ENCODE measurements around the gene SUGP1.
"Not testable (repeated sequence)": the region's sequence is repeated elsewhere in the genome, so short reads cannot be mapped to it uniquely, and the experiment has no call there.

SUGP1 gene

GRCh38 chr19:19320361-19321140 is at the start of gene SUGP1, which contains the start of gene MAU2:
TSS of gene SUGP1 (minus strand) at chr19:19320509. CDS start at chr19:19320496, 13 bp downstream.
TSS of gene MAU2 (plus strand) at chr19:19320829. CDS start at chr19:19320860, 31 bp downstream.
- DNase-seq: peak; percentile 93

GRCh38 chr19:19368087-19368486 is 47.8 kb upstream of the SUGP1 start:
- no peak for DNase-seq

GRCh38 chr19:19366434-19367396 is 46.4 kb upstream of the SUGP1 start:
- peak; percentile 70 for DNase-seq

- DNase-seq: no peak
These were observed 41.8 kb upstream of the SUGP1 start for GRCh38 chr19:19362075-19362474.

- DNase-seq: peak; percentile 81
These were observed 40.8 kb upstream of the SUGP1 start for GRCh38 chr19:19361075-19361594.

- no peak for DNase-seq
These were observed 36.7 kb upstream of the SUGP1 start for GRCh38 chr19:19356901-19357566.

- no peak for DNase-seq
These were observed 36.2 kb upstream of the SUGP1 start for GRCh38 chr19:19356500-19356899.

- no peak for DNase-seq
These were observed 35.4 kb upstream of the SUGP1 start for GRCh38 chr19:19355606-19356139.

- no peak for DNase-seq
These were observed 34.6 kb upstream of the SUGP1 start for GRCh38 chr19:19354932-19355331.

GRCh38 chr19:19354007-19354406 is 33.7 kb upstream of the SUGP1 start:
- DNase-seq: no peak

GRCh38 chr19:19352823-19353222 is 32.5 kb upstream of the SUGP1 start:
- no peak for DNase-seq

- DNase-seq: not testable (repeated sequence)
These were observed 30.4 kb upstream of the SUGP1 start for GRCh38 chr19:19350756-19351155.

GRCh38 chr19:19349365-19349764 is 29.1 kb upstream of the SUGP1 start:
- no peak for DNase-seq

GRCh38 chr19:19348266-19348665 is 28.0 kb upstream of the SUGP1 start:
- no peak for DNase-seq

GRCh38 chr19:19347401-19348110 is 27.2 kb upstream of the SUGP1 start:
- no peak for DNase-seq

- no peak for DNase-seq
These were observed 25.7 kb upstream of the SUGP1 start for GRCh38 chr19:19345970-19346369.

- no peak for DNase-seq
These were observed 24.9 kb upstream of the SUGP1 start for GRCh38 chr19:19345232-19345631.

- DNase-seq: no peak
These were observed 23.5 kb upstream of the SUGP1 start for GRCh38 chr19:19343762-19344161.

GRCh38 chr19:19343016-19343362 is 22.7 kb upstream of the SUGP1 start:
- no peak for DNase-seq

- peak; percentile 76 for DNase-seq
These were observed 22.0 kb upstream of the SUGP1 start for GRCh38 chr19:19342086-19343015.

- DNase-seq: no peak
These were observed 20.7 kb upstream of the SUGP1 start for GRCh38 chr19:19341026-19341425.

Measured in right forelimb (tissue), 1 donor.